GM19372 (cell line): Measurements from ENCODE around the gene SLC26A1.

ENCODE experiments used
- ATAC-seq: cut with Tn5 transposase; IDR thresholded peaks from one replicate; pipeline ENCODE4 v1.9.1; 2021; ENCODE audit warnings: mild to moderate bottlenecking, low read depth, moderate library complexity; ENCODE audit not compliant: unreplicated experiment

SLC26A1 gene

GRCh38 chr4:1014291-1015167, 21.3 kb upstream of the SLC26A1 start:
- no peak for ATAC-seq

- no peak for ATAC-seq
Observed at GRCh38 chr4:1013225-1014073, 20.2 kb upstream of the SLC26A1 start.

GRCh38 chr4:1012034-1012739, 19.0 kb upstream of the SLC26A1 start:
- ATAC-seq = no peak

- ATAC-seq = no peak
Observed at GRCh38 chr4:1011666-1012033, 18.4 kb upstream of the SLC26A1 start.

- ATAC-seq = peak; percentile 35
Observed at GRCh38 chr4:1011022-1011665, 17.9 kb upstream of the SLC26A1 start, which contains the start of gene FGFRL1. TSS of gene FGFRL1 (plus strand) at chr4:1011626. CDS start at chr4:1012486, 860 bp downstream.

- no peak for ATAC-seq
Observed at GRCh38 chr4:1010395-1011021, 17.3 kb upstream of the SLC26A1 start.

GRCh38 chr4:1009542-1010394, 16.6 kb upstream of the SLC26A1 start:
- peak; percentile 41 for ATAC-seq

- peak; percentile 7 for ATAC-seq
Observed at GRCh38 chr4:1008840-1009541, 15.8 kb upstream of the SLC26A1 start.

GRCh38 chr4:1006856-1007255, 13.7 kb upstream of the SLC26A1 start:
- ATAC-seq = no peak

- no peak for ATAC-seq
Observed at GRCh38 chr4:1004557-1005485, 11.6 kb upstream of the SLC26A1 start.

- ATAC-seq = no peak
Observed at GRCh38 chr4:1004071-1004418, 10.8 kb upstream of the SLC26A1 start.

- no peak for ATAC-seq
Observed at GRCh38 chr4:1003271-1004070, 10.3 kb upstream of the SLC26A1 start.

- no peak for ATAC-seq
Observed at GRCh38 chr4:1002631-1003251, 9.5 kb upstream of the SLC26A1 start.

- ATAC-seq = no peak
Observed at GRCh38 chr4:1002131-1002630, 9.0 kb upstream of the SLC26A1 start.

GRCh38 chr4:1001561-1002130, 8.4 kb upstream of the SLC26A1 start:
- ATAC-seq = no peak
